ENCODE data around the gene TIMP3. TPM values are rescaled to one million over a fixed set of nuclear protein-coding genes. Genes with fewer than 3 reads are reported as not detected.

The TIMP3 gene
- total and polyA plus RNA-seq, 11 donors: 112 to 629 (median 152) TPM

DNA sequence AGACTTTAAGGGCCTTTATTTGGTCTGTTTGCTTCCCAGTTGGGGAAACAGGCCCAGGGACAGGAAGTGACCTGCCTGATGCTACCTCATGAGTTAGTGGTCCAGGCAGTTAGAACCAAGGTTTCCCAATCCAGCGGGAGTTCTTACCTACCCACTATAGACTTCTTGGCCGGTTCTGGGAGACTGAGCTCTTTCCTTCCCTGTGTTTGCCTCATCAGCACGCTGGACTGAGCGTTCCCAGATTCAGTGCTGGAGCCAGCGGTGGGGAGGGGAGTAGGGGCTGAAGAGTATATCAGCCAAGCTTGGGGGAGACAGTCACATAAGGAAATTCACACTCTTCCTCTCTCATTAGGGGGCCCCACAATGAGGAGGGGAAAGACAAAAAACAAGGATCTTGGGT, 27.1 kb downstream of the TIMP3 start:
- Histone ChIP-seq H3K27me3 (no peaks in the 10 kb centered on the region), H3K36me3 (peaks cover 0 to 41% (median 20%) of the 10 kb centered on the region in 9 donors), H3K4me1 (peaks cover 33 to 98% (median 90%) of the 10 kb centered on the region in 12 donors), H3K4me3 (no peak overlapping the region), H3K27ac (peak overlapping the region in 10 of 12 donors; percentile 8 to 77 (median 58)), H3K9me3 (no peaks in the 10 kb centered on the region)
- WGBS, 4 donors: 58 to 82% (median 75%) methylated on average over 5 of the region's 5 CpGs
- TF ChIP-seq POLR2A (IDR thresholded peaks at IDR 0.05): no peak
- TF ChIP-seq, protein P1, sequence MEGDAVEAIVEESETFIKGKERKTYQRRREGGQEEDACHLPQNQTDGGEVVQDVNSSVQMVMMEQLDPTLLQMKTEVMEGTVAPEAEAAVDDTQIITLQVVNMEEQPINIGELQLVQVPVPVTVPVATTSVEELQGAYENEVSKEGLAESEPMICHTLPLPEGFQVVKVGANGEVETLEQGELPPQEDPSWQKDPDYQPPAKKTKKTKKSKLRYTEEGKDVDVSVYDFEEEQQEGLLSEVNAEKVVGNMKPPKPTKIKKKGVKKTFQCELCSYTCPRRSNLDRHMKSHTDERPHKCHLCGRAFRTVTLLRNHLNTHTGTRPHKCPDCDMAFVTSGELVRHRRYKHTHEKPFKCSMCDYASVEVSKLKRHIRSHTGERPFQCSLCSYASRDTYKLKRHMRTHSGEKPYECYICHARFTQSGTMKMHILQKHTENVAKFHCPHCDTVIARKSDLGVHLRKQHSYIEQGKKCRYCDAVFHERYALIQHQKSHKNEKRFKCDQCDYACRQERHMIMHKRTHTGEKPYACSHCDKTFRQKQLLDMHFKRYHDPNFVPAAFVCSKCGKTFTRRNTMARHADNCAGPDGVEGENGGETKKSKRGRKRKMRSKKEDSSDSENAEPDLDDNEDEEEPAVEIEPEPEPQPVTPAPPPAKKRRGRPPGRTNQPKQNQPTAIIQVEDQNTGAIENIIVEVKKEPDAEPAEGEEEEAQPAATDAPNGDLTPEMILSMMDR (IDR thresholded peaks at IDR 0.05): peak in 1 of 12 donors; percentile 5
- intact Hi-C loops (cut with DNase I): no loop called here
- DNase-seq (no peak), ATAC-seq (no peak)

DNA sequence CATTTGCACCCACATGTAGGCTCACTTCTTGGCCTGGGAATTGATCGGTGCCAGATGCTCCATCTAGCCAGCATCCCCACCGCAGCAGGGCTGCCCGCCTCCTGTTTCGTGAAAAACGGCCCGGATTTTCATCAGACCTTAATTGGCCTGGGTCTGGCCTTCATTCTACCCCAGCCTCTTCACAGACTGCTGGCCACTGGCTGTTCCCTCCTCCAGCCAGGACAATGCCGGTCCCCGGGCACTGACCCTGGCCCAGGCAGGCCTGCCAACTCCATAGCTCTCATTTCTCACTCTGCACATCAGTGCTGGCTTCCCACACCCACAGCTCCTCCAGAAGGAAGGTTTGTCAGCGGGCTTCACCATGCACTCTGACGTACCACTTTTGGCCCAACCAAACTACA, 27.9 kb downstream of the TIMP3 start:
- TF ChIP-seq, protein P1 (IDR thresholded peaks at IDR 0.05): no peak
- no peak for TF ChIP-seq POLR2A (IDR thresholded peaks at IDR 0.05)
- peak in 3 of 4 donors; percentile 4 to 23 (median 10) for ATAC-seq

DNA sequence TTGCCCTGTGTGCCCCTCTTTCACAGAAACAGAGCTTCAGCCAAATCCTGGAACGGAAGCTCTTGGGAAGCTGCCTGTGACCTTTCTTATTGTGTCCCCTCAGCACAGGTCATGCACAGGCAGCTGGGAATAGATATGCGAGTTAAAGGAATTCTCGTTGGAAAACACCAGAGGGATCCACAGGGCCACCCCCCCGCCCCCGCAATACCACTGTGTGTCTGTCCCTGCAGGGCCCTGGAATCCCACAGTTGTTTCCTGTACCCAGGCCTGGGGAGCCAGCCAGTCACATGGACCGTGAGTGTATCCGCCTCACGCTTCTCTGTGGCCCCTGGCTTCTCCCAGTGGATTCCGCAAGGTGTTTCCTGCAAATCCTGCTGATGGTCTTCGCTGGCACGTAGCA, 29.0 kb downstream of the TIMP3 start:
- ATAC-seq (peak; percentile 60 to 78 (median 63)), DNase-seq (peak; percentile 62 to 80 (median 72))
- intact Hi-C loops (cut with DNase I): loop anchor here in 5 of 10 donors (2.0 to 10.0 kb wide), 5 partner anchors 20 to 423 kb away; no protein-coding TSS in a partner anchor
- 12 to 27% (median 22%) methylated on average over 11 of the region's 11 CpGs for WGBS, 4 donors
- Histone ChIP-seq H3K4me3 (no peak overlapping the region), H3K27ac (peak overlapping the region; percentile 51 to 83 (median 70)), H3K9me3 (no peaks in the 10 kb centered on the region), H3K27me3 (no peaks in the 10 kb centered on the region), H3K36me3 (peaks cover 0 to 54% (median 34%) of the 10 kb centered on the region in 9 donors), H3K4me1 (peaks cover 29 to 100% (median 89%) of the 10 kb centered on the region in 12 donors)
- TF ChIP-seq POLR2A (IDR thresholded peaks at IDR 0.05): no peak
- TF ChIP-seq, protein P1 (IDR thresholded peaks at IDR 0.05): no peak

More for the DNA sequence above, 27.9 kb downstream of the TIMP3 start:
- H3K4me3 ChIP-seq: no peak overlapping the region
- H3K9me3 ChIP-seq: no peaks in the 10 kb centered on the region
- H3K27ac ChIP-seq: peak overlapping the region in 11 of 12 donors; percentile 51 to 83 (median 70)
- no peaks in the 10 kb centered on the region for H3K27me3 ChIP-seq
- intact Hi-C loops (cut with DNase I): no loop called here
- no peak for DNase-seq
- peaks cover 0 to 50% (median 28%) of the 10 kb centered on the region in 9 donors for H3K36me3 ChIP-seq
- 67 to 86% (median 75%) methylated on average over 8 to 10 of the region's 10 CpGs for WGBS, 4 donors
- H3K4me1 ChIP-seq: peaks cover 31 to 98% (median 88%) of the 10 kb centered on the region in 12 donors

DNA sequence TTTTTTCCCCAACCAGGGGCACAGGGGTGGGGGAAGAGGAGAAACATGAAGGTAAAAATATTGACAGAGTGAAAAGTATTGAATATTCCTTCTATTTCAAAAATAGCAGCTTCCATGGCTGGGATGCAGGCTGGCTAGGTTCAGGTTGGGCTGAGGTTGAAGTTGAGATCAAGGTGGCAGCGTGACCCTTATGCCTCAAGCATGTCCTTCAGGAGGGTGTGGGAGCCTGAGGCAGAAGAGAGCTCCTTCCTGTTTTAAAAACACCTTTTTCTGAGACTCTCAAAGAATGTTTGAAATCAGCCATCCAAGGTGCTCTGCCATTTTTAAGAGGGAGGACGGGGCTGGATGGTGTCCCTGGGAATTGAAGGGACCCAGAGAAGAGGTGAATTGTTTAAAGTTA, 29.5 kb downstream of the TIMP3 start:
- TF ChIP-seq POLR2A (IDR thresholded peaks at IDR 0.05): no peak
- TF ChIP-seq, protein P1 (IDR thresholded peaks at IDR 0.05): no peak
- intact Hi-C loops (cut with DNase I): loop anchor here in 5 of 10 donors (2.0 to 10.0 kb wide), 5 partner anchors 20 to 424 kb away; no protein-coding TSS in a partner anchor
- ATAC-seq (no peak), DNase-seq (no peak)
- H3K27me3 ChIP-seq: no peaks in the 10 kb centered on the region
- H3K9me3 ChIP-seq: no peaks in the 10 kb centered on the region
- H3K36me3 ChIP-seq: peaks cover 0 to 53% (median 39%) of the 10 kb centered on the region in 9 donors
- no peak overlapping the region for H3K4me3 ChIP-seq
- peaks cover 29 to 100% (median 89%) of the 10 kb centered on the region in 12 donors for H3K4me1 ChIP-seq
- H3K27ac ChIP-seq: peak overlapping the region; percentile 55 to 83 (median 70)
- 67 to 80% (median 77%) methylated on average over 2 of the region's 2 CpGs for WGBS, 4 donors

Data from heart left ventricle (tissue), 16 donors.